ENCODE data around the gene PDCD1.
"Not testable (repeated sequence)": the region's sequence is repeated elsewhere in the genome, so short reads cannot be mapped to it uniquely, and the experiment has no call there.

PDCD1 gene

GRCh38 chr2:241876528-241877196, 18.0 kb upstream of the PDCD1 start:
- no peak overlapping the region for H3K4me2 ChIP-seq (ENCODE audit: low read depth, low read length, poor library complexity, severe bottlenecking)
- TF ChIP-seq CTCF (conservative IDR thresholded peaks at IDR 0.05; ENCODE audit: low read length) (no peak), EZH2phosphoT487 (IDR thresholded peaks at IDR 0.05; ENCODE audit: borderline replicate concordance) (no peak)
- H3K9ac ChIP-seq (ENCODE audit: low read depth, low read length, poor library complexity, severe bottlenecking), result no peak overlapping the region
- peaks cover 15% of the 10 kb centered on the region for H3K4me1 ChIP-seq (ENCODE audit: insufficient read depth, low read length, poor library complexity, severe bottlenecking)
- no peaks in the 10 kb centered on the region for H3K79me2 ChIP-seq (ENCODE audit: insufficient read depth, low read length)
- no peaks in the 10 kb centered on the region for H3K27me3 ChIP-seq (ENCODE audit: insufficient read depth, low read length, poor library complexity, severe bottlenecking)
- no peak overlapping the region for H3K4me3 ChIP-seq (ENCODE audit: low read length, poor library complexity, severe bottlenecking)
- no peaks in the 10 kb centered on the region for H4K20me1 ChIP-seq (ENCODE audit: insufficient read depth, low read length, poor library complexity, severe bottlenecking)
- H2AFZ ChIP-seq (ENCODE audit: low read length), result no peak overlapping the region
- no peaks in the 10 kb centered on the region for H3K9me3 ChIP-seq (ENCODE audit: insufficient read depth, low read depth, low read length)
- H3K36me3 ChIP-seq (ENCODE audit: insufficient read depth, low read length), result no peaks in the 10 kb centered on the region
- no peaks in the 10 kb centered on the region for H3F3A ChIP-seq (ENCODE audit: low read depth)
- no peaks in the 10 kb centered on the region for H3K9me2 ChIP-seq (replicated peaks; ENCODE audit: low read depth, low read length)

GRCh38 chr2:241875754-241876527, 17.2 kb upstream of the PDCD1 start:
- not testable (repeated sequence) for H3K9me3 ChIP-seq (ENCODE audit: insufficient read depth, low read depth, low read length); H3K9me2 ChIP-seq (replicated peaks; ENCODE audit: low read depth, low read length); H3K4me2 ChIP-seq (ENCODE audit: low read depth, low read length, poor library complexity, severe bottlenecking); H4K20me1 ChIP-seq (ENCODE audit: insufficient read depth, low read length, poor library complexity, severe bottlenecking); H3K27me3 ChIP-seq (ENCODE audit: insufficient read depth, low read length, poor library complexity, severe bottlenecking); H3K4me3 ChIP-seq (ENCODE audit: low read length, poor library complexity, severe bottlenecking); H3K79me2 ChIP-seq (ENCODE audit: insufficient read depth, low read length); H3F3A ChIP-seq (ENCODE audit: low read depth); H2AFZ ChIP-seq (ENCODE audit: low read length); H3K36me3 ChIP-seq (ENCODE audit: insufficient read depth, low read length); H3K9ac ChIP-seq (ENCODE audit: low read depth, low read length, poor library complexity, severe bottlenecking)
- peak; percentile 37 for TF ChIP-seq CTCF (conservative IDR thresholded peaks at IDR 0.05; ENCODE audit: low read length)
- peaks cover 21% of the 10 kb centered on the region for H3K4me1 ChIP-seq (ENCODE audit: insufficient read depth, low read length, poor library complexity, severe bottlenecking)

- Histone ChIP-seq H3K9me2 (replicated peaks; ENCODE audit: low read depth, low read length) (no peaks in the 10 kb centered on the region), H3K4me1 (ENCODE audit: insufficient read depth, low read length, poor library complexity, severe bottlenecking) (peaks cover 11% of the 10 kb centered on the region), H3K79me2 (ENCODE audit: insufficient read depth, low read length) (no peaks in the 10 kb centered on the region), H3F3A (ENCODE audit: low read depth) (no peaks in the 10 kb centered on the region), H2AFZ (ENCODE audit: low read length) (no peak overlapping the region), H3K27me3 (ENCODE audit: insufficient read depth, low read length, poor library complexity, severe bottlenecking) (no peaks in the 10 kb centered on the region), H3K36me3 (ENCODE audit: insufficient read depth, low read length) (no peaks in the 10 kb centered on the region), H3K4me3 (ENCODE audit: low read length, poor library complexity, severe bottlenecking) (no peak overlapping the region), H3K4me2 (ENCODE audit: low read depth, low read length, poor library complexity, severe bottlenecking) (no peak overlapping the region), H4K20me1 (ENCODE audit: insufficient read depth, low read length, poor library complexity, severe bottlenecking) (no peaks in the 10 kb centered on the region), H3K9ac (ENCODE audit: low read depth, low read length, poor library complexity, severe bottlenecking) (no peak overlapping the region), H3K9me3 (ENCODE audit: insufficient read depth, low read depth, low read length) (no peaks in the 10 kb centered on the region)
- TF ChIP-seq EZH2phosphoT487 (IDR thresholded peaks at IDR 0.05; ENCODE audit: borderline replicate concordance) (no peak), CTCF (conservative IDR thresholded peaks at IDR 0.05; ENCODE audit: low read length) (no peak)
These were observed 15.7 kb upstream of the PDCD1 start for GRCh38 chr2:241874277-241874925.

All from Loucy (cell line).